GM12878 (cell line): Measurements from ENCODE around the gene CYSRT1. TPM values are rescaled to one million over a fixed set of nuclear protein-coding genes. Genes with fewer than 3 reads are reported as not detected.

Experiments
- CBFB ChIP-seq: IDR thresholded peaks from 2 replicates; pipeline ENCODE4 v1.6.1; 2016; ENCODE audit warnings: antibody characterized with exemption, low read depth
- CHD2 ChIP-seq: IDR thresholded peaks from 2 replicates; pipeline ENCODE4 v1.6.1; 2011; ENCODE audit warnings: low read depth, low read length, improper control_type of control experiment, borderline replicate concordance
- FOXK2 ChIP-seq: fragments of 450-650 bp; IDR thresholded peaks from 2 replicates; pipeline ENCODE4 v1.6.1; 2017; ENCODE audit warnings: mild to moderate bottlenecking, moderate library complexity
- KAT2A ChIP-seq: conservative IDR thresholded peaks from 2 replicates; pipeline ENCODE4 v1.6.1; 2011; ENCODE audit warnings: low read depth, low read length; ENCODE audit not compliant: control insufficient read depth
- SMAD5 ChIP-seq: IDR thresholded peaks from 2 replicates; pipeline ENCODE4 v1.6.1; 2016; ENCODE audit warnings: antibody characterized with exemption, low read depth
- SREBF1 ChIP-seq: IDR thresholded peaks from 2 replicates; pipeline ENCODE4 v1.6.1; 2012; ENCODE audit warnings: mild to moderate bottlenecking, low read length
- STAT1 ChIP-seq: fragments of 450-650 bp; conservative IDR thresholded peaks from 2 replicates; pipeline ENCODE4 v1.6.1; 2014; ENCODE audit warnings: antibody characterized with exemption, mild to moderate bottlenecking
- SUPT20H ChIP-seq: IDR thresholded peaks from 2 replicates; pipeline ENCODE4 v1.6.1; 2011; ENCODE audit warnings: low read depth, mild to moderate bottlenecking, low read length, moderate library complexity, borderline replicate concordance; ENCODE audit not compliant: control insufficient read depth
- YBX1 ChIP-seq: fragments of 450-650 bp; IDR thresholded peaks from 2 replicates; pipeline ENCODE4 v1.6.1; 2016; ENCODE audit warnings: antibody characterized with exemption
- ZBED1 ChIP-seq: IDR thresholded peaks from 2 replicates; pipeline ENCODE4 v1.6.1; 2016; ENCODE audit warnings: borderline replicate concordance
- polyA plus RNA-seq, 11 experiments: library from polyadenylated mRNA; depleted of rRNA in 4 of 11; unstranded in 6 of 11; stranded (reverse) in 5 of 11; fragments of >200 nt; fragmentation: Nextera tagmentation in 4 of 11; fragmentation: Illumina TruSeq in 1 of 11; extraction: Ambion mirVana in 4 of 11; extraction: Trizol in 1 of 11; gene quantifications; 1 replicate in 1 of 11; 2 replicates in 10 of 11; pipeline versions ENCODE4 v1.2.1 to v1.2.3, GENCODE V29; 2011 to 2016; ENCODE audit warnings: inconsistent platforms in 2 of 11, missing spikeins in 2 of 11, low read depth in 1 of 11
- total RNA-seq, 4 experiments: library from RNA; depleted of rRNA in 3 of 4; stranded (reverse); fragments of >200 nt in 3 of 4; fragmentation: Illumina TruSeq in 1 of 4; extraction: Trizol in 1 of 4; gene quantifications; 2 replicates each; pipeline versions ENCODE4 v1.2.1 to v1.2.3, GENCODE V29; 2013 to 2021
- TF ChIP-seq, protein P1 (sequence below): IDR thresholded peaks from 2 replicates; pipeline ENCODE4 v1.6.1; 2012; ENCODE audit warnings: low read length, inconsistent platforms
- TF ChIP-seq, protein P2 (sequence below): fragments of 450-650 bp; conservative IDR thresholded peaks from 2 replicates; pipeline ENCODE4 v1.6.1; 2017; ENCODE audit warnings: mild to moderate bottlenecking, moderate library complexity
- TF ChIP-seq, protein P3 (sequence below): IDR thresholded peaks from 2 replicates; pipeline ENCODE4 v1.6.1; 2011; ENCODE audit warnings: low read depth, mild to moderate bottlenecking, low read length, moderate library complexity, borderline replicate concordance; ENCODE audit errors: extremely low read depth
- TF ChIP-seq, protein P4 (sequence below): fragments of 450-650 bp; IDR thresholded peaks from 2 replicates; pipeline ENCODE4 v1.6.1; 2017; ENCODE audit warnings: mild to moderate bottlenecking, moderate library complexity
- TF ChIP-seq, protein P5 (sequence below): IDR thresholded peaks from 2 replicates; pipeline ENCODE4 v1.6.1; 2011; ENCODE audit warnings: borderline replicate concordance, low read depth, mild to moderate bottlenecking, moderate library complexity, mixed read lengths, low read length; ENCODE audit not compliant: insufficient read depth; ENCODE audit errors: extremely low read length
- TF ChIP-seq, protein P6 (sequence below): fragments of 450-650 bp; IDR thresholded peaks from 2 replicates; pipeline ENCODE4 v1.6.1; 2016; ENCODE audit warnings: mild to moderate bottlenecking, moderate library complexity, borderline replicate concordance

The CYSRT1 gene
- total and polyA plus RNA-seq, 10 of the 15 experiments (the other 5 are each of a cell fraction or from before 2014, with no cell fraction given) = 0.24 to 3.6 (median 0.97) TPM; not detected in 1

DNA sequence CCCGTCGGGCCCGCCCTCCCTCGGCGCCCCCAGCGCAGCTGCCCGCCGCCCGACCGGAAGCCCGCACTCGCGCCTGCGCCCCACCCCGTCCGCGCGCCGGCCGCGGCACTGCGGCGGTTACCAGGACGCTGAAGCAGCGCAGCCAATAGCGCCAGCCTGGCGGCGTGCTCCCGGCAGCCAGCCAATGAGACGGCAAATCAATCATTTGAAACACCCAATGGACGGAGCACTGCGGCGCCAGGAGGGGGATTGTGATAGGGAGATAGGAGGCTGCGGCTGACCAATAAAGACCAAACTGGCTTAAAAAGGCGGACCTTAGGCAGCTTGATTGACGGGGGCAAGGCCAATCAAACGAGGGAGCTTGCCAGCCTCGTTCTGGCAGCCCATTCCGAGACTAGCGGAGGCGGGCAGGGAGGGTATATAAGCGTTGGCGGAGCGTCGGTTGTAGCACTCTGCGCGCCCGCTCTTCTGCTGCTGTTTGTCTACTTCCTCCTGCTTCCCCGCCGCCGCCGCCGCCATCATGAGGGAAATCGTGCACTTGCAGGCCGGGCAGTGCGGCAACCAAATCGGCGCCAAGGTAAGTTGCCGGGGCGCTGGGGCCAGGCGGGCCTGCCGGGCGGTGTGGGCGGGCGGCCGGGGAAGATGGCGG is 16.0 kb downstream of the CYSRT1 start, which contains the start of gene TUBB4B (continued):
- TF ChIP-seq SUPT20H (no peak), KAT2A (no peak), FOXK2 (no peak), SREBF1 (no peak; the same call in 1 of the 2 replicates), SMAD5 (peak; percentile 99), CBFB (peak; percentile 98), ZBED1 (peak; percentile 80; the same call in 1 of the 2 replicates), YBX1 (no peak), CHD2 (peak; percentile 98), STAT1 (peak; percentile 93)
- TF ChIP-seq, protein P1, sequence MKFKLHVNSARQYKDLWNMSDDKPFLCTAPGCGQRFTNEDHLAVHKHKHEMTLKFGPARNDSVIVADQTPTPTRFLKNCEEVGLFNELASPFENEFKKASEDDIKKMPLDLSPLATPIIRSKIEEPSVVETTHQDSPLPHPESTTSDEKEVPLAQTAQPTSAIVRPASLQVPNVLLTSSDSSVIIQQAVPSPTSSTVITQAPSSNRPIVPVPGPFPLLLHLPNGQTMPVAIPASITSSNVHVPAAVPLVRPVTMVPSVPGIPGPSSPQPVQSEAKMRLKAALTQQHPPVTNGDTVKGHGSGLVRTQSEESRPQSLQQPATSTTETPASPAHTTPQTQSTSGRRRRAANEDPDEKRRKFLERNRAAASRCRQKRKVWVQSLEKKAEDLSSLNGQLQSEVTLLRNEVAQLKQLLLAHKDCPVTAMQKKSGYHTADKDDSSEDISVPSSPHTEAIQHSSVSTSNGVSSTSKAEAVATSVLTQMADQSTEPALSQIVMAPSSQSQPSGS = no peak
- TF ChIP-seq, protein P2, sequence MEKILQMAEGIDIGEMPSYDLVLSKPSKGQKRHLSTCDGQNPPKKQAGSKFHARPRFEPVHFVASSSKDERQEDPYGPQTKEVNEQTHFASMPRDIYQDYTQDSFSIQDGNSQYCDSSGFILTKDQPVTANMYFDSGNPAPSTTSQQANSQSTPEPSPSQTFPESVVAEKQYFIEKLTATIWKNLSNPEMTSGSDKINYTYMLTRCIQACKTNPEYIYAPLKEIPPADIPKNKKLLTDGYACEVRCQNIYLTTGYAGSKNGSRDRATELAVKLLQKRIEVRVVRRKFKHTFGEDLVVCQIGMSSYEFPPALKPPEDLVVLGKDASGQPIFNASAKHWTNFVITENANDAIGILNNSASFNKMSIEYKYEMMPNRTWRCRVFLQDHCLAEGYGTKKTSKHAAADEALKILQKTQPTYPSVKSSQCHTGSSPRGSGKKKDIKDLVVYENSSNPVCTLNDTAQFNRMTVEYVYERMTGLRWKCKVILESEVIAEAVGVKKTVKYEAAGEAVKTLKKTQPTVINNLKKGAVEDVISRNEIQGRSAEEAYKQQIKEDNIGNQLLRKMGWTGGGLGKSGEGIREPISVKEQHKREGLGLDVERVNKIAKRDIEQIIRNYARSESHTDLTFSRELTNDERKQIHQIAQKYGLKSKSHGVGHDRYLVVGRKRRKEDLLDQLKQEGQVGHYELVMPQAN = peak; percentile 96
- TF ChIP-seq, protein P3, sequence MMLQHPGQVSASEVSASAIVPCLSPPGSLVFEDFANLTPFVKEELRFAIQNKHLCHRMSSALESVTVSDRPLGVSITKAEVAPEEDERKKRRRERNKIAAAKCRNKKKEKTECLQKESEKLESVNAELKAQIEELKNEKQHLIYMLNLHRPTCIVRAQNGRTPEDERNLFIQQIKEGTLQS = no peak
- TF ChIP-seq, protein P4, sequence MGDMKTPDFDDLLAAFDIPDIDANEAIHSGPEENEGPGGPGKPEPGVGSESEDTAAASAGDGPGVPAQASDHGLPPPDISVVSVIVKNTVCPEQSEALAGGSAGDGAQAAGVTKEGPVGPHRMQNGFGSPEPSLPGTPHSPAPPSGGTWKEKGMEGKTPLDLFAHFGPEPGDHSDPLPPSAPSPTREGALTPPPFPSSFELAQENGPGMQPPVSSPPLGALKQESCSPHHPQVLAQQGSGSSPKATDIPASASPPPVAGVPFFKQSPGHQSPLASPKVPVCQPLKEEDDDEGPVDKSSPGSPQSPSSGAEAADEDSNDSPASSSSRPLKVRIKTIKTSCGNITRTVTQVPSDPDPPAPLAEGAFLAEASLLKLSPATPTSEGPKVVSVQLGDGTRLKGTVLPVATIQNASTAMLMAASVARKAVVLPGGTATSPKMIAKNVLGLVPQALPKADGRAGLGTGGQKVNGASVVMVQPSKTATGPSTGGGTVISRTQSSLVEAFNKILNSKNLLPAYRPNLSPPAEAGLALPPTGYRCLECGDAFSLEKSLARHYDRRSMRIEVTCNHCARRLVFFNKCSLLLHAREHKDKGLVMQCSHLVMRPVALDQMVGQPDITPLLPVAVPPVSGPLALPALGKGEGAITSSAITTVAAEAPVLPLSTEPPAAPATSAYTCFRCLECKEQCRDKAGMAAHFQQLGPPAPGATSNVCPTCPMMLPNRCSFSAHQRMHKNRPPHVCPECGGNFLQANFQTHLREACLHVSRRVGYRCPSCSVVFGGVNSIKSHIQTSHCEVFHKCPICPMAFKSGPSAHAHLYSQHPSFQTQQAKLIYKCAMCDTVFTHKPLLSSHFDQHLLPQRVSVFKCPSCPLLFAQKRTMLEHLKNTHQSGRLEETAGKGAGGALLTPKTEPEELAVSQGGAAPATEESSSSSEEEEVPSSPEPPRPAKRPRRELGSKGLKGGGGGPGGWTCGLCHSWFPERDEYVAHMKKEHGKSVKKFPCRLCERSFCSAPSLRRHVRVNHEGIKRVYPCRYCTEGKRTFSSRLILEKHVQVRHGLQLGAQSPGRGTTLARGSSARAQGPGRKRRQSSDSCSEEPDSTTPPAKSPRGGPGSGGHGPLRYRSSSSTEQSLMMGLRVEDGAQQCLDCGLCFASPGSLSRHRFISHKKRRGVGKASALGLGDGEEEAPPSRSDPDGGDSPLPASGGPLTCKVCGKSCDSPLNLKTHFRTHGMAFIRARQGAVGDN = peak; percentile 97
- TF ChIP-seq, protein P5, sequence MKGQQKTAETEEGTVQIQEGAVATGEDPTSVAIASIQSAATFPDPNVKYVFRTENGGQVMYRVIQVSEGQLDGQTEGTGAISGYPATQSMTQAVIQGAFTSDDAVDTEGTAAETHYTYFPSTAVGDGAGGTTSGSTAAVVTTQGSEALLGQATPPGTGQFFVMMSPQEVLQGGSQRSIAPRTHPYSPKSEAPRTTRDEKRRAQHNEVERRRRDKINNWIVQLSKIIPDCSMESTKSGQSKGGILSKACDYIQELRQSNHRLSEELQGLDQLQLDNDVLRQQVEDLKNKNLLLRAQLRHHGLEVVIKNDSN = no peak
- TF ChIP-seq, protein P6, sequence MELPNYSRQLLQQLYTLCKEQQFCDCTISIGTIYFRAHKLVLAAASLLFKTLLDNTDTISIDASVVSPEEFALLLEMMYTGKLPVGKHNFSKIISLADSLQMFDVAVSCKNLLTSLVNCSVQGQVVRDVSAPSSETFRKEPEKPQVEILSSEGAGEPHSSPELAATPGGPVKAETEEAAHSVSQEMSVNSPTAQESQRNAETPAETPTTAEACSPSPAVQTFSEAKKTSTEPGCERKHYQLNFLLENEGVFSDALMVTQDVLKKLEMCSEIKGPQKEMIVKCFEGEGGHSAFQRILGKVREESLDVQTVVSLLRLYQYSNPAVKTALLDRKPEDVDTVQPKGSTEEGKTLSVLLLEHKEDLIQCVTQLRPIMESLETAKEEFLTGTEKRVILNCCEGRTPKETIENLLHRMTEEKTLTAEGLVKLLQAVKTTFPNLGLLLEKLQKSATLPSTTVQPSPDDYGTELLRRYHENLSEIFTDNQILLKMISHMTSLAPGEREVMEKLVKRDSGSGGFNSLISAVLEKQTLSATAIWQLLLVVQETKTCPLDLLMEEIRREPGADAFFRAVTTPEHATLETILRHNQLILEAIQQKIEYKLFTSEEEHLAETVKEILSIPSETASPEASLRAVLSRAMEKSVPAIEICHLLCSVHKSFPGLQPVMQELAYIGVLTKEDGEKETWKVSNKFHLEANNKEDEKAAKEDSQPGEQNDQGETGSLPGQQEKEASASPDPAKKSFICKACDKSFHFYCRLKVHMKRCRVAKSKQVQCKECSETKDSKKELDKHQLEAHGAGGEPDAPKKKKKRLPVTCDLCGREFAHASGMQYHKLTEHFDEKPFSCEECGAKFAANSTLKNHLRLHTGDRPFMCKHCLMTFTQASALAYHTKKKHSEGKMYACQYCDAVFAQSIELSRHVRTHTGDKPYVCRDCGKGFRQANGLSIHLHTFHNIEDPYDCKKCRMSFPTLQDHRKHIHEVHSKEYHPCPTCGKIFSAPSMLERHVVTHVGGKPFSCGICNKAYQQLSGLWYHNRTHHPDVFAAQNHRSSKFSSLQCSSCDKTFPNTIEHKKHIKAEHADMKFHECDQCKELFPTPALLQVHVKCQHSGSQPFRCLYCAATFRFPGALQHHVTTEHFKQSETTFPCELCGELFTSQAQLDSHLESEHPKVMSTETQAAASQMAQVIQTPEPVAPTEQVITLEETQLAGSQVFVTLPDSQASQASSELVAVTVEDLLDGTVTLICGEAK = peak; percentile 41; the same call in 1 of the 2 replicates
